ENCODE data around the gene PARD6B.
"Not testable (repeated sequence)": the region's sequence is repeated elsewhere in the genome, so short reads cannot be mapped to it uniquely, and the experiment has no call there.

The PARD6B gene

DNA sequence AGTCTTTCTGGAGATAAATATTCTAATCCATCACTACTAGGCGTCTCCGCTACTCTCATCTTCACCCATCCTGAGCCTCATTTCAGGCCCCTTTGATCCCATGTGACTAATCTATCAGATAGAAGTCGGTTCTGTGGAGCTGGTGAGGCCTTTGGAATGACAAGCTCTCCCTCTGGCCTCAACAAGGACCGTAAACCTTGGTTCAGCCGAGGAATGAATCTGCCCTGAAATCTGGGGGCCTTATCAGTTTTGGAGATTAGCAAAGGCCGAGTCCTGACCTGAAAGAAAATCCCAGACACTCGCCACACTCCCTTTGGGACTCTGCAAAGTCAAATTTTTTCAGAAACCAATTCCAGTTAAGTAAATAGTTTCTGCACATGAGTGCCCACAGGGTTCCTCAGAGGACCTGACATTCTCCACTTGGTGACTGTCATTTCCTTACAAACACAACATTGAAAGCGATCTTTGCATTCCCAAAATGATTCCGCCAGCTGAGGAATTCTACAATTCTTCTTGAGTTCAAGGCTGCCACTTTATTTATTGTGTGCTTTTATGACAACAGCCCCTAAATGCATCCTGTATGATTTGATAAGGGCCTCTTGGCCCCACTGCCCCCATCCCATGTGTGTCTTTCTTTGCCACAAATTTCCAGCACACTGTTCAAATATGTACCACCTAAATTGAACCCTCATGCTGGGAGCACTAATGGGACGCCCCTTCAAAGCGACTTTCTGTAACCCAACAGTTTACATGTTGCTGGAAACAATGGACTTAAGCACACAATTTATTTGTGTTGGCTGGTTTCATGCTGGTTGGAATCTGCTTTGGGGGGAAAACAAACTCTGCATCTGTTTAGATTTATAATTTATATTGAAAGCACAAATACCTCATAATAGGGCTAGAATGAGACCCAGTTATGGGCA, 30.1 kb upstream of the PARD6B start:
- DNase-seq (ENCODE audit: extremely low spot score, insufficient read length, low read depth) (no peak), FAIRE-seq (no peak)

DNA sequence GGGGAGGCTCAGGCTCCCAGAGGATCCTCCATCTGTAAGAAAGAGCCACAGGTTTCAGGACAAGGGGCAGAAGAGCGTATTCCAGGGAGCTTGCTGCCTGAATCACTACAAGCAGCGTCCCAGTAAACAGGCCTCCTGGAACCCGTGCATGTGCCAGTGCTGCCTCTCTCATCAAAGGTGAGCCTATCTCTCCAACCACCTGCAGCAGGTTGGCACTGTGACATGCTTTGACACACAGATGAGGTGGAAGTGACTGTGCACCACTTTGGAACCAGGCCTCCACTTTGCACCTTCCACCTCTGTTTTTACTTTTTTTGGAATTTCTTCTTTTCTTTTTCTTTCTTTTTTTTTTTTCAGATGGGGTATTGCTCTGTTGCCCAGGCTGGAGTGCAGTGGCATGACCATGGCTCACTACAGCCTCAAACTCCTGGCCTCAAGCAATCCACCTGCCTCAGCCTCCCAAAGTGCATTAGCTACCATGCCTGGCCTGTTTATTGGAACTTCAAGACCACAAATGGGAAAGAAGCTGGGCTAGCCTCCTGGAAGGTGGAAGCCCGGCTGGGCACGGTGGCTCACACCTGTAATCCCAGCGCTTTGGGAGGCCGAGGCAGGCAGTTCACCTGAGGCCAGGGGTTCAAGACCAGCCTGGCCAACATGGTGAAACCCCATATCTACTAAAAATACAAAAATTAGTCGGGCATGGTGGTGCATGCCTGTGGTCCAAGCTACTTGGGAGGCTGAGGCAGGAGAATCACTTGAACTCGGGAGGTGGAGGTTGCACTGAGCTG, 27.5 kb upstream of the PARD6B start:
- not testable (repeated sequence) for DNase-seq (ENCODE audit: extremely low spot score, insufficient read length, low read depth); FAIRE-seq

- FAIRE-seq, result no peak
- no peak for DNase-seq (ENCODE audit: extremely low spot score, insufficient read length, low read depth)
Observed at GRCh38 chr20:50704514-50704913, 26.9 kb upstream of the PARD6B start.

DNA sequence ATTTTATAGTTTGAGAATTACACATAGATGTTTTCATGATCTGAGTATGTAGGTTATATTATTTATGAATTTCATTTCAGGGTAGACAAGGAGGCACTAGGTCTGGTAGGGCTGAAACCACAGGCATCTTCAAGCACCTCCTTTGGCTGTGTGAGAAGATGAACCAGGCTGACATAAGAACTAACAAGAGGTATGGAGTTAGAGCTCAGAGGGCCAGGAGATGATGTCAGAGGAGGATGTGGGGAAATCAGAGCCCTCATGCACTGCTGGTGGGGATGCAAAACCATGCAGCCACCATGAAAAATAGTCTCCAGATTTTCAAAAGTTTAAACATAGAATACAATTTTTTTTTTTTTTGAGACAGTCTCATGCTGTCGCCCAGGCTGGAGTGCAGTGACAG, 26.4 kb upstream of the PARD6B start:
- FAIRE-seq (no peak), DNase-seq (ENCODE audit: extremely low spot score, insufficient read length, low read depth) (no peak)

- no peak for DNase-seq (ENCODE audit: extremely low spot score, insufficient read length, low read depth)
- FAIRE-seq, result no peak
Observed at GRCh38 chr20:50708845-50709635, 22.3 kb upstream of the PARD6B start.

GRCh38 chr20:50709636-50709973, 21.8 kb upstream of the PARD6B start:
- DNase-seq (ENCODE audit: extremely low spot score, insufficient read length, low read depth) (no peak), FAIRE-seq (no peak)

GRCh38 chr20:50710492-50711063, 20.8 kb upstream of the PARD6B start:
- no peak for FAIRE-seq
- no peak for DNase-seq (ENCODE audit: extremely low spot score, insufficient read length, low read depth)

GRCh38 chr20:50711113-50711825, 20.1 kb upstream of the PARD6B start:
- DNase-seq (ENCODE audit: extremely low spot score, insufficient read length, low read depth) (no peak), FAIRE-seq (no peak)

DNA sequence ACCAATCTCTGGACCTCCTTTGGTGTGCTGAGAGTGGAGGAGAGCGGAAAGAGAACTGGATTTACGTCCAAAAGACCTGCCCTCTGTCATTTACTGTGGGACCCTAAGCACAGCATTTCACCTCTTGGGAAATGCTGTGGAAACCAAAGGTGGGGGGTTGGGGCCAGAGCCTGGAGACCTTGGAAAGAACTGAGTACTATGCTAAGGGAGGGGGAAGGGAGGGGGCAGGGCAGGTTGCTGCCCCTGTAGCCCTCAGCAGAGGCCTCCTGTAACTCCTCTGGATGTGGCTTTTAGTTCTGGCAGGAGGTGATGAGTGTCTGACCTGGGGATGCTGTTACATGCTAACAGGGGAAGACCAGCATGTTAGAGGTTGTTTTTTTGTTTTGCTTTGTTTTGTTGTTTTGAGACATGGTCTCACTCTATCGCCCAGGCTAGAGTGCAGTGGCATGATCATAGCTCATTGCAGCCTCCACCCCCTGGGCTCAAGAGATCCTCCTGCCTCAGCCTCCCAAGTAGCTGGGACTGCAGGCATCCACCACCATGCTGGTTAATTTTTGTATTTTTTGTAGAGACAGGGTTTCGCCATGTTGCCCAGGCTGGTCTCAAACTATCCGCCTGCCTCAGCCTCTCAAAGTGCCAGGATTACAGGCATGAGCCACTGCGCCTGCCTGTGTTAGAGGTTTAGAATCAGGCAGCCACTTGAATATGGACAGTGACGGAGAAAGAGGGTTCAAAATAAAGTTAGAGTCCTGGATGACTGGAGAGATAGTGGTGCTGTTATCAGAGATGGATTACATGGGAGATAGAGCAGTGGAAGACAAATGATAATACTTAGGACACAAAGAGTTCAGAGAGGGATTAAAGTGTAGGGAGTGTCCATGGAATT, 18.4 kb upstream of the PARD6B start:
- DNase-seq (ENCODE audit: extremely low spot score, insufficient read length, low read depth) (no peak), FAIRE-seq (no peak)

GRCh38 chr20:50713657-50714101, 17.7 kb upstream of the PARD6B start:
- DNase-seq (ENCODE audit: extremely low spot score, insufficient read length, low read depth) (no peak), FAIRE-seq (no peak)

DNA sequence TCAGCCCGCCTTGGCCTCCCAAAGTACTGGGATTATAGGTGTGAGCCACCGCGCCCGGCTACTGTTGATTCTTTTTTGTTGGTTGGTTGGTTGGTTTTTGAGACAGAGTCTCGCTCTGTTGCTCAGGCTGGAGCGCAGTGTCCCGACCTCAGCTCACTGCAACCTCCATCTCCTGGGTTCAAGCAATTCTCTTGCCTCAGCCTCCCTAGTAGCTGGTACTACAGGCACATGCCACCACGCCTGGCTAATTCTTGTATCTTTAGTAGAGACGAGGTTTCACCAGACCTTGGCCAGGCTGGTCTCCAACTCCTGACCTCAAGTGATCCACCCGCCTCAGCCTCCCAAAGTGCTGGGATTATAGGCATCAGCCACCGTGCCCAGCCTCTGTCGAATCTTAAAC, 17.0 kb upstream of the PARD6B start:
- FAIRE-seq; DNase-seq (ENCODE audit: extremely low spot score, insufficient read length, low read depth): not testable (repeated sequence)

GRCh38 chr20:50715694-50716093, 15.7 kb upstream of the PARD6B start:
- no peak for FAIRE-seq
- DNase-seq (ENCODE audit: extremely low spot score, insufficient read length, low read depth), result no peak

- DNase-seq (ENCODE audit: extremely low spot score, insufficient read length, low read depth) (no peak), FAIRE-seq (no peak)
Observed at GRCh38 chr20:50716518-50716917, 14.9 kb upstream of the PARD6B start.

- DNase-seq (ENCODE audit: extremely low spot score, insufficient read length, low read depth) (no peak), FAIRE-seq (no peak)
Observed at GRCh38 chr20:50717312-50717711, 14.1 kb upstream of the PARD6B start.

GRCh38 chr20:50717974-50718761, 13.2 kb upstream of the PARD6B start:
- DNase-seq (ENCODE audit: extremely low spot score, insufficient read length, low read depth), result no peak
- FAIRE-seq, result no peak

- FAIRE-seq (no peak), DNase-seq (ENCODE audit: extremely low spot score, insufficient read length, low read depth) (no peak)
Observed at GRCh38 chr20:50719328-50719727, 12.1 kb upstream of the PARD6B start.

DNA sequence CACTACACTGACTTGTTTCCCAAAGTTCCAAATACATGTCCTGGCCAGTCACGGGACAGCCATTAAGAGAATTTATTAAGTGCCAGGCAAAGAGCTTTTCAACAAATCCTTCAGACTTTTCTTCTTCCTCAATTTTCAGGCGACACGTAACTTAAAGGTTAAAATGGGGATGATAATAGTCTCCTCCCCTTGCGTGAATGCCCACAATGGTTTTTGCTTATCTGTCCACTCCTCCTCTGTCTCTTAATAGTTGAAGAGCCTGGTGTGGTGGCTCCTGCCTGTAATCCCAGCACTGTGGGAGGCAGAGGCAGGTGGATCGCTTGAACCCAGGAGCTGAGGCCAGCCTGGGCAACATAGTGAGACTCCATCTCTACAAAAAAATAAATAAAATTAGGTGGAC, 11.4 kb upstream of the PARD6B start:
- DNase-seq (ENCODE audit: extremely low spot score, insufficient read length, low read depth) (no peak), FAIRE-seq (no peak)

DNA sequence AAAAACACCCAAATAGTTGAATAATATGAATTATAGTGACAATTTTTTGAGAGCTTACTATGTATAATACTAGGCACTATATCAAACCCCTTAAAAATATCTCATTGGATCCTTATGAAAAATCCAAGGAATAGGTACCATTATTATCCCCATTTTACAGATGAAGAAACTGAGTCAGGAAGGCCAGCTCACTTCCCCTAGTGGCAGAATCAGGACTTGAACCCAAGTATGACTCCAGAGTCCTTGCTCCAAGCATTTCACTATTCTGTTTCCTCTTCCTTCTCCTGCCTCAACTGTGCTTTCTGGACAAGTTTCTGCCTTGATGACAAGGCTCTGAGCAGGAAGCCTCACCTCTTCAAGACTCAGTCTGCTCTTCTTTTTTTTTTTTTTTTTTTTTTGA, 10.8 kb upstream of the PARD6B start:
- FAIRE-seq (no peak), DNase-seq (ENCODE audit: extremely low spot score, insufficient read length, low read depth) (no peak)
